Measurements from ENCODE around the gene LSR.

LSR gene

DNA sequence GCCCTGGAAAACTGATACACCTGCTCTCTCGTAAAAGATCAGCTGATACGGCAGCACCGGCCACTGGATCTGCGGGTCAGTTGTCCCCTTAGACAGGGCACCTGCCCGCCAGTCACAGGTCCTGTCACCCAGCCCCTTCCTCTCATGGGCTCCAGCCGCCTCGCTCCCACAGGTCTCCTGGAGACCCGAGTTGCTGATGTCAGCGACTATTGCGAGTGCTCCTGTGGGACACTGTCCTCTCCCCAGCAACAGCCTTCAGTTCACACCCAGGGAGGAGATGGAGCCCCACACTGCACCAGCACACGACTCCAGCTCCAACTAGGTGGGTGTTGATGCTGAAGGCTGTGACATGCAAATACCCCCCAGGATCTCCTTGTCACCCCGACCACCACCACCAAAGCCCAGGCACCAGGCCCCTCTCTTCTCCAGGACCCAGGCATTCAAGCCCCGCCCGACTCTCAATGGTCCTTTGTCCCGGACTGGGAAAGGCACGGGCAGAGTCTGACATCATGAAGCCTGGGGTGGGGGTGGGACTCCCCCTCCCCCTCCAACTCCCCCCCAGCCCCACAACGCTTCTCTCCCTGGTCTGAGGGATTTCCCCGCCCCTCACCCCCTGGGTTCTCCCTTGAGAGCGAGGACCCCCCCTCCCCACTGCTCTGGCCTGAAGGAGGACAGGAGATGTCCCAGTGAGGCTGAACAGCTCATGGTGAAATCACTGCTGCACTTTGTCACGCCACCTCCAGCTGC is 41.8 kb downstream of the LSR start:
- DNase-seq: no peak

DNA sequence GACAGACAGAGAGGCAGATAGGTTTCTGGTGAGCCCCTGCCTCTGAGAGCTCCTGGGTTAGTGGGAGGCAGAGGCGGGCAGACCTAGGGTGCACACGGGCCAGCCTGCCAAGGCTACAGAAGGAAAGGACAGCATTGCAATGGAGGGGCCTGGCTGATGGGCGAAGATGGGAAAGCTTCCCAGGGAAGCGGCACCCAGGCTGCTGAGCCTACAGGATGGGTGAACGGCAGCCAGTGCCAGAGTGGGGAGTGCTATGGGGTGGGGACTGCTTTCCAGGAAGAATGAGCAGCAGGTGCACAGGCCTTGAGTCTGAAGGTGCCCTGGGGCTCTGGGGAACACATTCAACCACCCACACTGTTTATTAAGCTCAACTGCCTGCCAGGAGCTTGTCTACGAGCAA is 42.5 kb downstream of the LSR start:
- DNase-seq: no peak

DNA sequence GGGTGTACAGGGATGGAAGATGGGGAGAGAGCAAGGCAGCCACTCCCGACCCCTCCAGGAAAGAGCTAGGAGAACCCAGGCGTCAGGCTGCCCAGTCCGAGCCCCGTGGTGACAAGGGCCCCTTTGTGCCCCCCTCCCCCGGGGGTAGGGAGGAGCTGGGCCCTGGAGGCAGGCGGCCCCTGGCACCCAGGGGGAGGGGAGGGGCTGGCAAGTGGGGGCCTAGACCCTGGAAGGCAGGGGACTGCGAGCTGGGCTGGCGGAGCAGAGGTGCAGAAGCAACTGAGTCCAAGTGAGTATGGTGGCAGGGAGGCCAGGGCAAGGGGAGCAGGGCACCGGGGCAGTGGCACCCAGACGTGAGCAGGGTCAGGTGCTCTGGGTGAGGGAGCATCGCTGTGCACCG is 43.1 kb downstream of the LSR start, which contains the start of gene MAG:
TSS of gene MAG (plus strand) at position 246 of the 400 bp plus-strand sequence. CDS start 3,248 bp downstream, outside the sequence.
- no peak for DNase-seq

DNA sequence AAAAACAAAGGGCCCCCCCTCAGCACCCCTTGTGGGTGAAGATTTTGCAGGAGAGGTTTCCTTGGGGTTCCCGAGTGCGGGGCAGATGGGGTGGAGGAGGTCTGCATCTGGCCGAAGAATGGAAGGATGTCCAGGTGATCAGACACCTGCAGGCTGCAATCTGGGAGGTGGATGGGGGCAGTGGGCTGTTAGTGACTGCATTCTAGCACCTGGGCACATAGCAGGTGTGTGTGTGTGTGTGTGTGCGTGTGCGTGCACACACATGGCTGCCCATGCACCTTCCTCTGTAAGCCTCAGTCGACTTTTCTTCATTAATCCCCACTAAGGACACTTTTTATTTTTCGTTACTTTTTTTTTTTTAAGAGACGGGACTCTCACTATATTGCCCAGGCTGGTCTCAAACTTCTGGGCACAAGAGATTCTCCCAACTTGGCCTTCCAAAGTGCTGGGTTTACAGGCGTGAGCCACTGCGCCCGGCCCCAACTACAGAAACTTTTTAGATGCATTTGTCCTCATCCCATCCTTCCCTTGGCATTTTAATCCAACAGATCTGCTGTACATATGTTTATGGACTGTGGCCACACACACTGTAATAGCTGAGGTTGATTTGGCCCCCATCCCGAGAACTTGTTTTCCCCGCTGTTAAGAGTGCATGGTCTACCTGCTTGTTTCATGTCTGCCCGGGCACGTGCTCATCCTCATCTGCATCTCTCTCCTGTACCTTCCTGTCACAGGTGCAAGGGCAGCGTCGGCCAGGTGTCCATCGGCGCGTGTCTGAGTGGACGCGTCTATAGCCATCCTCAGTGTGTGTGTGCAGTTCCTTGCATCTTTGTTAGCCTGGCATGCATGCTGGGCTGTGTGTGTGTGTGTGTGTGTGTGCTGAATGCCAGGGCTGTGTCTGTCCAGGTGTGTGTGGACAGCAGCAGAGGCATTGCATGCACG is 43.9 kb downstream of the LSR start:
- DNase-seq: no peak

DNA sequence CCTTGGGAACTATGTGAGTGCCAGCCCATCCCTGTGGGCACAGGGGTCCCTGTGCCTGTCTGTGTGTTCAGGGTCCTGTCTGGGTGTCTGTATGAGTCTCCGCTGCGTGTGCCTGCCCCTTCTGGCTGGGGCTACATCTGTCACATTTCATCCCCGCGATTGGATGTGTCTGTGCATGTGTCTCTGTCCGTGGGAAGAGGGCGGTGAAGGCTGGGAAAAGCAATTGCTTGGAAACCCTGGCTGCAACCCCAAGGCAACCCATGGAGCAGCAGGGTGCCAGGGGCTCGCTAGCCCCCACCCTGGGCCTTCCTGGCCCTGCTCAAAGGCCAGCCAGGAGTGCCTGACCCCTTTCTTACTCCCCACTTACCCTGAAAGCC is 44.5 kb downstream of the LSR start:
- no peak for DNase-seq

DNA sequence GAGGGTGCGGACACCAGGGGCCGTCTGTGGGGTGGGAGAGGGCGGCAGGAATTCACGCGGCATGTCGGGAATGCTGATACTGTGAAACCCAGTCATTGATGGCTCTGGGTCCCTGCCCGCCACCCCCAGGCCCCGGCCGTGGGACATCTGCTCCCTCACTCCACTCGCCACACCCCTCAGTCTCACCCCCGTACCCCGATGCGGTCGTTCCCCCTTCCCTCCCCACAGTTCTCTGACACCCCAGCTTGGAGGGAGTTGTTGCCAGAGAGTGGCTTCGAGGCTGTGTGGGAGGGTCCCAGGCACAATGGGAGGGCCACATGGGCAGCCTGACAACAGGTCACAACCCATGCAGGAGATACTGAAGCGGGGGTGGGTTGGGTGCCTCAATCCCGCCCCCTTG is 45.0 kb downstream of the LSR start:
- no peak for DNase-seq

DNA sequence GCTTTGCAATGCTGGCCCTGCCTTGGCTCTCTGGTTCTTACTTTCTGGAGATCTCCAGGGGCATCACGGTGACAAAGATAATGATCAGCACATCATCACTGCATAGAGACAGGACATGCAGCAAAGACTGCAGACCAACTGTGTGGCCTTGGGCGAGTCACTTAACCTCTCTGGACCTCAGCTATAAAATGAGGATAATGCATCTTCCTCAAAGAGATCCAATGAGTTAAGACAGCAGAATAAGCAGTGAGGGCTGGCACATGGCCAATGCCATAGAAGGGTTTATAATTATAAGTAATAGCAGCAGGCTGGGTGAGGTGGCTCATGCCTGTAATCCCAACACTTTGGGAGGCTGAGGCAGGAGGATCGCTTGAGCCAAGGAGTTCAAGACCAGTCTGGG is 45.5 kb downstream of the LSR start:
- DNase-seq: no peak

DNA sequence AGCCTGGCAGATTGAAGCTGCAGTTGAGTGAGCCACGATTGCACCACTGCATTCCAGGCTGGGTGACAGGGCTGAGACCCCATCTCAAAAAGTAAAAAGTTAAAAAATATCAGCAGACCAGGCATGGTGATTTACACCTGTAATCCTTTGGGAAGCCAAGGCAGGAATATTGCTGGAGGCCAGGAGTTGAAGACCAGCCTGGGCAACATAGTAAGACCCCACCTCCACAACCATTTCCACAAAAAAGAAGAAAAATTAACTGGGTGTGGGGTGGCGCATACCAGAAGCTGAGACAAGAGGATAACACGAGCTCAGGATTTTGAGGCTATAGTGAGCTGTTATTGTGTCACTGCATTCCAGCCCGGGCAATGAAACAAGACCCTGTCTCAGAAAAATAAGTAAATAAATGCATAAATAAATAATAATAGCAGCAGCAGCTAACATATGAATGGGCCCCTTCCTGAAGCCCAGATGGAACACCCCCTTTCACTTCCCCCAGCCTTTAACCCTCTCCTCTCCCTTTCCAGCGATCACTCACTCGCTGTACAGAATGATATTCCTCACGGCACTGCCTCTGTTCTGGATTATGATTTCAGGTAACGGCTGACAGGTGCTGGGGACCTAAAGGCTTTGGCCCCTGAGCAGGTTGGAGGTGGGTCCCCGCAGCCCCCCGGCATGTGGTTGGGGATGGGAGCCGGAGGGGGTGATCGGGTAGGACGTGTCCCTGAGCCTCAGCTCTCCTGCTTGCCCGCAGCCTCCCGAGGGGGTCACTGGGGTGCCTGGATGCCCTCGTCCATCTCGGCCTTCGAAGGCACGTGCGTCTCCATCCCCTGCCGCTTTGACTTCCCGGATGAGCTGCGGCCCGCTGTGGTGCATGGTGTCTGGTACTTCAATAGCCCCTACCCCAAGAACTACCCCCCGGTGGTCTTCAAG is 46.3 kb downstream of the LSR start:
- DNase-seq: no peak

DNA sequence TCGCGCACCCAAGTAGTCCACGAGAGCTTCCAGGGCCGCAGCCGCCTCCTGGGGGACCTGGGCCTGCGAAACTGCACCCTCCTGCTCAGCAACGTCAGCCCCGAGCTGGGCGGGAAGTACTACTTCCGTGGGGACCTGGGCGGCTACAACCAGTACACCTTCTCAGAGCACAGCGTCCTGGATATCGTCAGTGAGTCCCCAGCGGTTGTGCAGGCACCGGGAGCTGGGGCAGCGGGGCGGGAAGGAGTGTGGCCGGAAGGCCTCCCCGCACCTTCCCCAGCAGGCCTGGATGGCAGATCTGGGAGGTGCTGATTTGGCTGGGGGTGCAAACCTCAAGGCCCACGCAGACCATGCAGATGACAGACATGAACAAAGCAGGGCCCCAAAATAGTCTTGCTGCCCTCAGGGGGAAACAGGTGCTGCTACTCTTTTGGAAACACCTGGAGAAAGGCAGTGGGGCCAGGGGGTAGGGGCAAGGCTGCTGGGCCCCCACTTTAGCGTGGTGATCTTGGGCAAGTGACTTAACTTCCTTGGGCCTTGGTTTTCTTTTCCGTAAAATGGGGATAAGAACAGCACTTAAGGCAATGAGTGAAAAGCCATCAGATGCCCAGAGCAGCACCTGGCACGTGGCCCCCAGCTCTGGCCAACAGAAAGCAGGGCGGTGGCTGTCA is 47.1 kb downstream of the LSR start:
- no peak for DNase-seq

DNA sequence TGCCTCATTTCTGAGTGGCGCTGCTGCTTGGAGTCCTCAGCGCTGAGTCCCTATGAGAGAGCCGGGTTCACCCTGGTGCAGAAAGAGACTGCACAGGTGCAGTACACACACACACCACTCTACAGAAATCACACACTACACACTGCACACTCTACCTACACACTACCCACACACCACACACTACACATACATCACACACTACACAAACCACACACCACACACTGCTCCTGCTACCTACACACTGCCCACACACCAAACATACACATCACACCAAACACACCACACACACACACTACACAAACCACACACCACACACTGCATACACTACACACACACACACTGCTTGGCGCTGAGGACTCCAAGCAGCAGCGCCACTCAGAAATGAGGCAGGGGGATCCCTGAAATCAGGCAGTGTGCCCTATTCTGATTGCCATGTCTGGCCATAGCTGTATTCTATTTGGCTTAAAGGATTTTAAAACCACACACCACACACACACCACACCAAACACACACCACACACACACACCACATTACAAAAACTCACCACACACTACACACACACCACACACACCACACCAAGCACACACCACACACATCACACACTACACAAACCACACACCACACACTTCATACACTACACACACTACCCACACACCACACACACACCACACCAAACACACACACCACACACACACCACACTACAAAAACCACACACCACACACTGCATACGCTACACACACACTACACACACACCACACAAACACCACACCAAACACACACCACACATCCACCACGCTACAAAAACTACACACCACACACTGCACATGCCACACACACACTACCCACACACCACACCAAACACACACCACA is 48.1 kb downstream of the LSR start:
- no peak for DNase-seq

DNA sequence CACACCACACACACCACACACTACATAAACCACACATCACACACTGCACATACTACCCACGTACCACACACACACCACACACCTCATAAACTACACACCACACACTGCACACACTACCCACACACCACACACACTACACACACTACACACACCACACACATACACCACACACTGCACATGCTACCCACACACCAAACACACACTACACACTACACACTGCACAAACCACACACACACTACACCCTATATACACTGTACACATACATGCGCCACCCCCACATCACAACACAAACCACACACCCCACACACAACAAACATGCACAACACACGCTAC is 48.7 kb downstream of the LSR start:
- DNase-seq: no peak

DNA sequence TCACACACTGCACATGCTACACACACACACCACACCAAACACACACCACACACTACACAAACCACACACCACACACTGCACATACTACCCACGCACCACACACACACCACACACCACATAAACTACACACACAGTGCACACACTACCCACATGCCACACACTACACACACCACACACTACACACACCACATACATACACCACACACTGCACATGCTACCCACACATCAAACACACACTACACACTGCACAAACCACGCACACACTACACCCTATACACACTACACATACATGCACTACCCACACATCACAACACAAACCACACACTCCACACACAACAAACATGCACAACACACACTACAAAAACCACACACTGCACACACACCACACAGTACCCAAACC is 49.1 kb downstream of the LSR start:
- no peak for DNase-seq

DNA sequence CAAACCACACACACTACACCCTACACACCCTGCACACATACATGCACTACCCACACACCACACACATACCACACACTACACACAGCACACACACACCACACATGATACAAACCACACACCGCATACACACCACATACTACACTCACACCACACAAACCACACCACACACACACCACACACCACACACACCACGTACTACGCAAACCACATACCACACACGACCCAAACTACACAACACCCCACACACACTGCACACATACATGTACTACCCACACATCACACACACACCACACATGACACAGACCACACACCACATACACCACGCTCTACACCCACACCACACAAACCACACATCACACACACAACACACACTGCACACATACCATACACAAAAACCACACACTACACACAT is 49.8 kb downstream of the LSR start:
- no peak for DNase-seq

DNA sequence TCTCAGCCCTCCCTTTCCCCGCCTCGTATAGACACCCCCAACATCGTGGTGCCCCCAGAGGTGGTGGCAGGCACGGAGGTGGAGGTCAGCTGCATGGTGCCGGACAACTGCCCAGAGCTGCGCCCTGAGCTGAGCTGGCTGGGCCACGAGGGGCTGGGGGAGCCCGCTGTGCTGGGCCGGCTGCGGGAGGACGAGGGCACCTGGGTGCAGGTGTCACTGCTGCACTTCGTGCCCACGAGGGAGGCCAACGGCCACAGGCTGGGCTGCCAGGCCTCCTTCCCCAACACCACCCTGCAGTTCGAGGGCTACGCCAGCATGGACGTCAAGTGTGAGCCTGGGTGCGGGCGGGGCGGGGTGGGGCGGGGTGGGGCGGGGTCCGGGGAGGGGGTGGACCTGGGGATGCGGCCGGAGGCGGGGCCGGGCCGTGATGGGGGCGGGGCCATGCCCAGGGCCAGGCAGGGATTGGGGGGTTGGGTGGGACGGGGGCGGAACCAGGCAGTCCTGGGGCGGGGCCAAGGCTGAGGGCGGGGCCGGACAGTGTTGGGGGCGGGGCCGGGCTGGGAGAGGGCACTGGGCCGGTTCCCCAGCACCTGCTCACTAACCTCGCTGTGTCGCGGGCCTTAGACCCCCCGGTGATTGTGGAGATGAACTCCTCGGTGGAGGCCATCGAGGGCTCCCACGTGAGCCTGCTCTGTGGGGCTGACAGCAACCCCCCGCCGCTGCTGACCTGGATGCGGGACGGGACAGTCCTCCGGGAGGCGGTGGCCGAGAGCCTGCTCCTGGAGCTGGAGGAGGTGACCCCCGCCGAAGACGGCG is 50.9 kb downstream of the LSR start:
- no peak for DNase-seq

DNA sequence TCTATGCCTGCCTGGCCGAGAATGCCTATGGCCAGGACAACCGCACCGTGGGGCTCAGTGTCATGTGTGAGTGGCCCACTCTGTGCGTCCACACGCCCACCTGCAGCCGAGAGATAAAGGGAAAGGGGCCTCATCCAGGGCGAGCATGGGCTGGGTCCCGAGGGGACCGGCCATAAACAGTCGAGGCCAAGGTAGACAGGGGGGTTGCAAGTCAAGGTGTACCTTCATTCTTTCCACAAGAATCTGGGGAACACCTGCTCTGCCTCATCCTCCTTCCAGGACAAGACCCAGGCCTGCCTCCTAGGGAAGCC is 51.5 kb downstream of the LSR start:
- no peak for DNase-seq

DNA sequence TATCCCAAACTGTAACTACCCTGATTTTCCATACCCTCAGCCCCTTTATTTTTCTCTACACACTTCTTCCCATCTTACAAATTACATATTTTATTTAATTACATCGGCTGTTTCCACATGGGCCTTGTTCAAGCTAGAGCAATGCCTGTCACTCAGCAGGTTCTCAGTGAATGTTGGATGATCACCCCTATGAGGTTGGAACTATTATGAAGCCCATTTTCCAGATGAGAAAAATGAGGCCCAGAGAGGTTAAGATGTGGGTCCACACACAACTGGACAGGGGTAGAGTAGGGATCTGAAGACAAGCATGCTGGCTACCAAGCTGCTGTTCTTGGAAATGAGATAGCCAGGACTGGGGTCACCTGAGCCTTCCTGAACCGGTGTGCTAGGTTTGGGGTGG is 53.2 kb downstream of the LSR start:
- DNase-seq: no peak

DNA sequence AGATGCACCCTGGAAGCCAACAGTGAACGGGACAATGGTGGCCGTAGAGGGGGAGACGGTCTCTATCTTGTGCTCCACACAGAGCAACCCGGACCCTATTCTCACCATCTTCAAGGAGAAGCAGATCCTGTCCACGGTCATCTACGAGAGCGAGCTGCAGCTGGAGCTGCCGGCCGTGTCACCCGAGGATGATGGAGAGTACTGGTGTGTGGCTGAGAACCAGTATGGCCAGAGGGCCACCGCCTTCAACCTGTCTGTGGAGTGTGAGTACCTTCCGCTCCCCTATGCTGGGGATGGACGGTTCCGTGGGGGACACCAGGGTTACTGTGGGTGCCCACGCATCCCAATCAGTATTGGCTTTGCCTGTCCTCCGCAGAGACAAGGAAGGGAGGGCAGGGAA is 53.6 kb downstream of the LSR start:
- no peak for DNase-seq

DNA sequence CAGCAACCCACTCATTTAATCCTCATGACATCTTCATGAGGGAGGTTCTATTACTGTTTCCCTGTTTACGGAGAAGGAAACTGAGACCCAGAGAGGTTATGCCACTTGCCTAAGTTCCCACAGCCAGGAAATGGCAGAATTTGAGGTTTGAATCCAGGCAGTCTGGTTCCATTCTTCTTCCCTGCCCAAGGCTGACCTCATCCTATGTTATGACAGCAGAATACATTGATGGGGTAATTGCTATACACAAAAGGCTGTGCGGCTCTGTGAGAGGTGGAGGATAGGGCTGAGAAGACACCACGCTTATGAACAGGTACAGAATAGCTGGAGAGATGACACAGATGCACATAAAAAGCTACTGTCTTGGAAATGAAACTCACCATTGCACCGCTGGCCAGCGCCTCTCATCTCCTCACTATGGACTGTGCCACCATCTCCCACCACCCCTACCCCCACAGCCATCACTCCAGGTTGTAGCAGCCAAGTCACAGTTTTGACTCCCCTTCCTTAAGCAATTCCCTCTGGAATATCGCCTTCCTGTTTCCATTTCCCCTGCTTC is 54.6 kb downstream of the LSR start:
- DNase-seq: no peak

DNA sequence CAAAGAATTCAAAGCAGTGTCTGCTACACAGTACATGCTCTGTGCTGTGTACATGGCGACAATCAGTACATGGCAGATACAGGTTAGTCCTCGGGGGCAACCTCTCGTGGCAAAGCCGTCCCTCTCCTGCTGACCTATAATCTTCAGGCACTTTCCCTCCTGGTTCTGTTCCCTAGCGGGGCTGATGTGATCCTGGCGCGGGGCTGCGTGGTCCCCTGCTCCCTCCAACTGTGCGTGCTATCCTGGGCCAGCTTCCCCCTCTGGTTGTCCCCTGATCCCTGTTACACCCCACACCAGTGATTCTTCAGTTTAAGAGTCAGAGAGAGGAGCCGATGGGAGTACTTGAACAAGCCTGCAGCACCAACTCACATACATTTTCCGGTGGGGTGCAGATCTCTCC is 55.2 kb downstream of the LSR start:
- no peak for DNase-seq

DNA sequence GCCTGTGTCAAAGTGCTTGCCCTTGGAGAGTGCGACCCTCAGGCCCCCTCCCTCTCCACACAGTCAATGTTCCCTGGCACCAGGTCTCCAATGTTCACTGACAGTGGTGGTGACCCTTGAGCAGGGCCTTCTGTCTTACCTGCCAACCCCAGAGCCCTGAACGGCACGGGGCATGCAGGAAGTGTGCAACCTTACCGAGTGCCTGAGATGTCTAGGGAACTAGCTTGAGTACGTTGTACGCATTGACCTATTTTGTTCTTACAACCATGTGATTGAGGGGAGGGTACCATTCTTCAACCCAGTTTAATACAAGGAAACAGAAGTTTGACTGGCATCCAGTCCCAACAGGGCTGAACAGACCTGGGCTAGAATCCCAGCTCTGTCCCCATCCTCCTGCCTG is 56.4 kb downstream of the LSR start:
- no peak for DNase-seq

Data from fibroblast of skin of right biceps (primary cell).